GM19397 (cell line): ENCODE data around the gene SENP8.

Experiments
- ATAC-seq: cut with Tn5 transposase; IDR thresholded peaks from one replicate; pipeline ENCODE4 v1.9.1; 2021; ENCODE audit warnings: mild to moderate bottlenecking, moderate library complexity; ENCODE audit not compliant: unreplicated experiment

The SENP8 gene

DNA sequence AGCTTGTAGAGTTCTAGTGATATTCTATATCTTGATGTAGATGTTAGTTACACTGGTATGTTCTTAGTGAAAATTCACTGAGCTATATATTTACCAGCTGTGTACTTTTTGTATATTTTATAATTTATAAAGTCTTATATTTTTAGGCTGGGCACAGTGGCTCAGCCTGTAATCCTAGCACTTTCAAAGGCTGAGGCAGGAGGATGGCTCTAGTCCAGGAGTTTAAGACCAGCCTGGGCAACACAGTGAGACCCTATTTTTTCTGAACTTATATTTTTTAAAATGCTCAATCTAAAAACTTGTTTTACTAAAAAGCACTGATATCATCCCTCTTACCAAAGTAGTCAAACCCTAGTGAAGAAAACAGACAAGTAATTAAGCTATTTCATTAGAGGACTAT lies 5.4 kb upstream of the SENP8 start:
- no peak for ATAC-seq

DNA sequence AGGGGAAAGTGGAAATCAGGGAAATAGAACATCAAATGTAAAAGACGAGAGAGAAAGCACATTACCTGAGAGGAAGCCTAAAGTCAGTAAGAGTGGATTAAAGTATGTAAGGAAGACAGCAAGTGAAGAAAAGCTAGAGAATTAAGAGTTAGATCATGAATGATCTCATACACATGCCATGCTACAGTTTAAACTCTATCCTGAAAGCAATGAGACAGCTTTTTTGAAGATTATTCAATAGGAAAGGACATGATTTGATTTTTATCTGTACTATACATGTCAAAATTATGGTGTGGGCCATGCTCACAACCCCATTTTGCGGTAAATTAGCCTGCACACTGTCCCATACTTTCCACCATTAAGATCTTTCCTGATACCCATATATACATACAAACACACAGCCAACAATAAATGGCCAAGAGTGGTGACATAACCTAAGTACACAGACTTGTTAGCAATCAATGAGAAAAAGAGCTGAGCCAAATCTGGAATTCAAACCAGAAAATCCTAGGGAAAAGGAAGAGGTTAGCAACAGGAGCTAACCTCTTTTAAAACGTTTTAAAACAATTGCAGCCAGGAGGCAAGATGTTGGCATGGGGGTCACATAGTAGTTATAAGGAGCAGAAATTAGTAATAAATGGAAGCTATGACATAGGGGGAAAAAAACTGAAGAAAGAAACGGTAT lies 4.7 kb upstream of the SENP8 start:
- no peak for ATAC-seq

- ATAC-seq = peak; percentile 0
Measured at GRCh38 chr15:72116731-72117485, 1.3 kb upstream of the SENP8 start.

- ATAC-seq = peak; percentile 71
Measured at GRCh38 chr15:72117486-72118016, 652 bp upstream of the SENP8 start.

GRCh38 chr15:72124218-72124617 lies 6.0 kb downstream of the SENP8 start:
- ATAC-seq = no peak

DNA sequence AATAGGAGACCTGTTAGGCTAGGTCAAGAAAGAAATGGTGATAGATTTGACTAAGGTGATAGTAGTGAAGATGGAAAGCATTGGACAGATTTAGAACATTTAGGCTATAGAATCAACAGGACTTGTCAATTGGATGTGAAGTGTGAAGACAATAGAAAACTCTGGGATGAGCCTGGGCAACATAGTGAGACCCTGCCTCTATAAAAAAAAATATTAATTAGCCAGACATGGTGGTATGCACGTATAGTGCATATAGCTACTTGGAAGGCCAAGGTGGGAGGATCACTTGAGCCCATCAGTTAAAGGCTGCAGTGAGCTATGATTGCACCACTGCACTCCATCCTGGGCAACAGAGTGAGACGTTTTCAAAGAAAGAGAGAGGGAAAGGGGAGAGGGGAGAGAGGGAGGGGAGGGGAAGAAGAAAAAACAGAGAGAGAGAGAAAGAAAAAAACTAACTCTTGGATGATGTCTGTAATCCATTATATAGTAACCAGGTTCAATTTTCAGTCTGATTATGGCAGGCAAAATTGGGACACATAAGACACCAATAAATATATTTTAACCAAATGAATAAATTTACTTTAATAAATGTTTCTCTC lies 9.6 kb downstream of the SENP8 start:
- no peak for ATAC-seq

- no peak for ATAC-seq
Measured at GRCh38 chr15:72128359-72128758, 10.2 kb downstream of the SENP8 start.

DNA sequence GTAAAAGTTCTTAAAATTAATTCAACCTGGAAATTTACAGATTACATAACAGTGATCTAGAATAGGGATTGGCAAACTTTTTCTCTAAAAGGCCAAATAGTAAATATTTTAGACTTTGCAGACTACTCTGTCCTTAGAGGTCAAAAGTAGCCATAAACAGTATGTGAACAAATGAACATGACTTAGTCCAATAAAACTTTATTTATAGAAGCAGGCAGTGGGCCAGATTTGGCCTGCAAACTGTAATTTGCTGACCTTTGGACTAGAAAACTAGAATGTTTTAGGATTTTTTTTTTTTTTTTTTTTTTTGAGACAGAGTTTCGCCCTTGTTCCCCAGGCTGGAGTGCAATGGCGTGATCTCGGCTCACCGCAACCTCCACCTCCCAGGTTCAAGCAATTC lies 12.1 kb downstream of the SENP8 start:
- no peak for ATAC-seq

DNA sequence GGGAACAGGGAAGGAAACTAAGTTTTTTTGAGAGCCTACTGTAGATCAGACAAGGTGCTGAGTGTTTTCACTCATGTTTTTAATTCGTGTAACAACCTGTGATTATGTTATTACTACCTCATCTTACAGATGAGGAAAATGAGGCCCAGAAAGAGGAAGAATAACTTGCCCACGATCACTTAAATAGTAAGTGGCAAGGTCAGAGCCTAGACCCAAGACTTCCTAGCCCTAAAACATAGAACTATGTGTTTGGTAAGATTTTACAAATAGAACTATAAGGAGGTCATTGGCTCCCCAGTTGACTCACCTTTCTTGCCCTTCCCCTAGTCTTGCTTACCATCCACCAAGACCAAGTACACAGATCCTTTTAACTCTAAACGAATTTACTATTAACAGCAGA lies 13.7 kb downstream of the SENP8 start:
- no peak for ATAC-seq

- ATAC-seq = no peak
Measured at GRCh38 chr15:72133211-72133610, 15.0 kb downstream of the SENP8 start.

GRCh38 chr15:72135719-72136118 lies 17.5 kb downstream of the SENP8 start:
- no peak for ATAC-seq

DNA sequence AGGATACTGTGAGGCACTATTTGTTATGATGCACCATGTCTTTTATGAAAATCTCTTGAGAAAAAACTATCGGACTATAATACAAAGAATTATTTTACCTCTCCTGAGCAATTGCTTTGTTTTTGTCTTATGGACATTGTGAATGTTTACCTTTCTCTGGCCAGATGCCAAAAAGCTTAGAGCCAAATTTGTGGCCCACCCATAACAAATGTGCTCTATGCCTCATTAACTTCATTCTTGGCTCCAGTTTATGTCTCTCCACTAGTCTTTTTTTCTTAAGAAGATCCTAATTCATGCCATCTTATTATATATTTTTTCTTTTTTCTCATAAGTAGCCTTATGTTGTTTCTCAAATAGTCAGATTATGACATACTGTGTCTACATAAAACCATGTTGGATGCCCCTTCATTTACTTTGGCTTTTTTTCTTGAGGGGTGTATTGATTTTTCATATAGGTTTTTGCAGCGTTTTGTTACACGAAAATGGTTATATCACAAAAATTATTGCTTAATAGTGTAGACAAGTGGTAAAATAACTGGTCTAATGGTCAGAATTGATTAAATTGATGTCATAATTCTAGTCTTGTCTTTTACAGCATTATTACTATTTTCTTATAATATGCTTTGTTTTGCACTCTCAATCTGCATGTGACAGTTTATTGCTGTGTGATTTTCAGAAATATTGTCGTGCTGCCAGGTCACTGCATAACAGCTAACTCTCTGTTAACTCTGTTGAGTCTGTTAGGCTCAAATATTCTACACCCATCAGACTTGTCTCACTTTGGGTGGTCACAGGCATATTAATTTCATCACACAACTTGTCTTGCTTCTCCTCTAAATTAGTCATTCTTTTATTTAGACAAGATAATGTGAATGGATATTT lies 18.2 kb downstream of the SENP8 start:
- no peak for ATAC-seq

DNA sequence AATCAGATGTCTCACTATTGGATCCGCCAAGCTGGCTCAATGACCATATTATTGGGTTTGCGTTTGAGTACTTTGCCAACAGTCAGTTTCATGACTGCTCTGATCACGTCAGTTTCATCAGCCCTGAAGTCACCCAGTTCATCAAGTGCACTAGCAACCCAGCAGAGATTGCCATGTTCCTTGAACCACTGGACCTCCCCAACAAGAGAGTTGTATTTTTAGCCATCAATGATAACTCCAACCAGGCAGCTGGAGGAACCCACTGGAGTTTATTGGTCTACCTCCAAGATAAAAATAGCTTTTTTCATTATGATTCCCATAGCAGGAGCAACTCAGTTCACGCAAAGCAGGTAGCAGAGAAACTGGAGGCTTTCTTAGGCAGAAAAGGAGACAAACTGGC lies 21.5 kb downstream of the SENP8 start:
- no peak for ATAC-seq

GRCh38 chr15:72140088-72140487 lies 21.9 kb downstream of the SENP8 start:
- ATAC-seq = no peak

DNA sequence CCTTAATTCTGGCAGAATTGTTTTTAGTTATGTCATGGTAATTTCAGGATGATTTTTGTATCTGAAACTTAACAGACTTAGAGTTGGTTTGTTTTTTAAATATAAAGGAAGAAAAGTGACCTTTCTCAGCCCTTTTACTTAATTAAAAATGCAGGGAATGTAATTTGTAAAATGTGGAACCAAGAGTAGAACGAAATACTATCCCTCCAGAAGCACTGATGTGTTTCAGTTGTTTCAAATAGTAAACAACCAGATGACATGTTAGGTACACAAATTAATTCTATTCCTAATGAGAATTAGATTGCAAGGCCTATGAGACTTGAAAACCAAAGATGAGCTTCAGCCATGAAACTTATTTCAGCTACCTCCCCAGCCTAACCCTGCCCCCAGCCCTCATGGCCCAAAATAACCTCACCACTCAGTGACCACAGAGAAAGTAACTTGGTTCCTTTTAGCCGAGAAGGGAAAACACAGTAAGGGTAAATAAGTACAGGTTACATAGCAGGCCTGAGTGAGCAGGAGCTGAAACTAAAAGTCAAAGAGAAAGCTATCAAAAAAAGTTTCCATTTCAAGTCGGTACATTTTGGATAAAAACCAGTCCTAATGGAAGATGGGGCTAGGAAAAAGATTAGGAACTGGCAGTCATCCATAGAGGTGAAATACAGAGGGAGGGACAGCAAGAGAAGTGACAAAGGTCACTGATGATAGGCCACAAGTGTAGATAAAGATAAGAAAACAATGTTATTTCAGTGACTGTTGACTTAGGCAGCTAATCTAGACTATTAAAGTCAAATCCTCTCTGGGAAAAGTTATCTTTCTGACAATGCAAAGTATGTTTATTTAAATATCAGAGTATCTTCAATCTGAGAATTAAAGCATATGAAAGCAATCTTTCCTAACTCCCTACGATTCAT lies 23.2 kb downstream of the SENP8 start:
- ATAC-seq = peak; percentile 99

- ATAC-seq = no peak
Measured at GRCh38 chr15:72146221-72146620, 28.0 kb downstream of the SENP8 start.

GRCh38 chr15:72146934-72147333 lies 28.7 kb downstream of the SENP8 start:
- ATAC-seq = no peak

- ATAC-seq = no peak
Measured at GRCh38 chr15:72147418-72147817, 29.2 kb downstream of the SENP8 start.

GRCh38 chr15:72153269-72154000 lies 35.2 kb downstream of the SENP8 start:
- no peak for ATAC-seq
